ENCODE data around the gene DCBLD1.

DCBLD1 gene

GRCh38 chr6:117451671-117452070 is 30.8 kb upstream of the DCBLD1 start (continued):
- TF ChIP-seq PRDM4 (tag by site-specific recombination; IDR thresholded peaks at IDR 0.05) (no peak), ZNF580 (tag by site-specific recombination; IDR thresholded peaks at IDR 0.05) (no peak), MEIS1 (CRISPR knock-in tag; IDR thresholded peaks at IDR 0.05; ENCODE audit: borderline replicate concordance) (no peak), SALL2 (tag by site-specific recombination; IDR thresholded peaks at IDR 0.05; ENCODE audit: borderline replicate concordance) (no peak), ZNF791 (tag by site-specific recombination; IDR thresholded peaks at IDR 0.05) (no peak), TRIM28 (IDR thresholded peaks at IDR 0.05; ENCODE audit: borderline replicate concordance, low read length) (no peak), ZNF621 (tag by site-specific recombination; IDR thresholded peaks at IDR 0.05) (no peak), ZNF660 (tag by site-specific recombination; IDR thresholded peaks at IDR 0.05) (no peak)

DNA sequence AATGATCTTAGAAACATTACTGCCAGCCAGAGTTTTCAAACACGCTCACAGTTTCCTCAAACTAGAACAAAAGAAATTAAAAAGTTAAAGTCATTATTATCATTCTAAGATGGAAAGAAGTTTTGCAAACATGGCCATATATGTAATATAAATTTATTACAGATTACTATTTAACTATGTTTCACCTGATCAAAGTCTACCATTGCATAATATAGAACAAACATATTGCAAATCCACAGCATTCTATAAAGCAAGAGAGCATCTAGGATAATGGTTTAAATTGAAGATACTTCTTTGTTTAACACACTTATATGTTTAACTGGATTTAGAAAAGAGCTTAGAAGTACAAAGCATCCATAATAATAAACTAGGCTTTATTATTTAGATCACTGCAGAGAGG is 26.2 kb upstream of the DCBLD1 start:
- ChIA-PET CTCF (interaction anchor here (0.6 to 1.5 kb wide), 5 partner anchors 22 to 149 kb away, joined by 3 to 10 read pairs (median 3); no protein-coding TSS in a partner anchor), POLR2A (no interaction called here)
- H3K27ac ChIP-seq (ENCODE audit: extremely low read depth, low read depth, low read length), result no peak overlapping the region

More for the DNA sequence above, 26.2 kb upstream of the DCBLD1 start:
- no peak for TF ChIP-seq ZFP69B (tag by site-specific recombination; IDR thresholded peaks at IDR 0.05)
- TF ChIP-seq ZNF768 (tag by site-specific recombination; IDR thresholded peaks at IDR 0.05), result no peak
- TF ChIP-seq ZNF132 (tag by site-specific recombination; IDR thresholded peaks at IDR 0.05; ENCODE audit: borderline replicate concordance), result no peak
- TF ChIP-seq ZNF449 (tag by site-specific recombination; IDR thresholded peaks at IDR 0.05), result no peak
- no peak for TF ChIP-seq ZNF513 (tag by site-specific recombination; IDR thresholded peaks at IDR 0.05)
- TF ChIP-seq YY1 (tag by site-specific recombination; IDR thresholded peaks at IDR 0.05), result no peak
- no peak for TF ChIP-seq EGR2 (tag by site-specific recombination; IDR thresholded peaks at IDR 0.05; ENCODE audit: low read depth)
- no peak for TF ChIP-seq ZNF501 (tag by site-specific recombination; IDR thresholded peaks at IDR 0.05)
- no peak for TF ChIP-seq FEZF1 (tag by site-specific recombination; IDR thresholded peaks at IDR 0.05)
- no peak for TF ChIP-seq ZNF280C (tag by site-specific recombination; IDR thresholded peaks at IDR 0.05)
- no peak for TF ChIP-seq SP3 (tag by site-specific recombination; IDR thresholded peaks at IDR 0.05)
- TF ChIP-seq ZNF707 (tag by site-specific recombination; IDR thresholded peaks at IDR 0.05), result no peak
- TF ChIP-seq ZNF792 (tag by site-specific recombination; IDR thresholded peaks at IDR 0.05), result no peak
- no peak for TF ChIP-seq ZNF184 (tag by site-specific recombination; IDR thresholded peaks at IDR 0.05)
- TF ChIP-seq ZNF221 (tag by site-specific recombination; IDR thresholded peaks at IDR 0.05; ENCODE audit: borderline replicate concordance), result no peak
- TF ChIP-seq ZNF174 (tag by site-specific recombination; IDR thresholded peaks at IDR 0.05), result no peak
- Histone ChIP-seq H3K36me3 (ENCODE audit: control insufficient read depth in 2 of 2, insufficient read depth in 1 of 2, low read length in 2 of 2) (no peaks in the 10 kb centered on the region), H3K4me3 (ENCODE audit: low read depth, low read length) (no peak overlapping the region), H3K9me3 (ENCODE audit: control insufficient read depth, insufficient read depth, low read depth, low read length) (no peaks in the 10 kb centered on the region), H3K4me1 (ENCODE audit: control insufficient read depth, insufficient read depth, low read length) (no peaks in the 10 kb centered on the region)
